SK-N-SH (cell line): ENCODE data around the gene OR2S2. TPM values are rescaled to one million over a fixed set of nuclear protein-coding genes. Genes with fewer than 3 reads are reported as not detected.

Experiments used
- CTCF ChIA-PET: fragments of 300-600, 350-600 bp; formaldehyde crosslinking; extraction: SDS; loops from one replicate; lab custom pipeline; 2021; lab: Yijun Ruan, JAX
- POLR2A ChIA-PET: fragments of 350-600 bp; sonication (Branson Sonifier 250); formaldehyde crosslinking; extraction: SDS; loops from one replicate; lab custom pipeline; 2020; ENCODE audit warnings: antibody characterized with exemption, inconsistent platforms; lab: Yijun Ruan, JAX
- DNase-seq: peaks from one replicate; pipeline ENCODE4 v3.0.0; 2012
- H2AFZ ChIP-seq: fragments of 200-600 bp; sonication (generic); 2 replicates; pipeline ENCODE4 v1.8.1; 2016; ENCODE audit warnings: antibody characterized with exemption, mild to moderate bottlenecking, low read depth
- H3F3A ChIP-seq: fragments of 200-600 bp; sonication (generic); replicated peaks from 2 replicates; pipeline ENCODE3; 2016; ENCODE audit warnings: antibody characterized with exemption, mild to moderate bottlenecking; ENCODE audit not compliant: insufficient read depth
- H3K27ac ChIP-seq, 2 experiments: fragments of 200-500 bp in 1 of 2; fragments of 200-600 bp in 1 of 2; sonication (Bioruptor generic) in 1 of 2; sonication (generic), shearing (Covaris generic) in 1 of 2; 2 replicates each; pipeline versions ENCODE4 v1.5.1 to v1.6.1; 2014 to 2016; ENCODE audit warnings: low read depth in 2 of 2, inconsistent platforms in 1 of 2, low read length in 1 of 2, mild to moderate bottlenecking in 1 of 2, mixed read lengths in 1 of 2
- H3K27me3 ChIP-seq: fragments of 200-600 bp; sonication (generic), shearing (Covaris generic); 2 replicates; pipeline ENCODE4 v1.6.1; 2016; ENCODE audit warnings: mixed run types; ENCODE audit not compliant: insufficient read depth
- H3K36me3 ChIP-seq, 2 experiments: fragments of 200-500 bp in 1 of 2; fragments of 200-600 bp in 1 of 2; sonication (Bioruptor generic) in 1 of 2; sonication (generic) in 1 of 2; replicated peaks in 1 of 2; 2 replicates each; pipeline versions ENCODE3 to v1.5.1; 2014 to 2016; ENCODE audit warnings: low read length in 1 of 2, mild to moderate bottlenecking in 1 of 2; ENCODE audit not compliant: insufficient read depth in 2 of 2, control insufficient read depth in 1 of 2
- H3K4me1 ChIP-seq, 2 experiments: fragments of 200-500 bp in 1 of 2; fragments of 200-600 bp in 1 of 2; sonication (Bioruptor generic) in 1 of 2; sonication (generic), shearing (Covaris generic) in 1 of 2; 2 replicates each; pipeline versions ENCODE4 v1.5.1 to v1.6.1; 2014 to 2016; ENCODE audit warnings: low read depth in 1 of 2, low read length in 1 of 2, mixed run types in 1 of 2; ENCODE audit not compliant: insufficient read depth in 2 of 2, control insufficient read depth in 1 of 2
- H3K4me2 ChIP-seq: fragments of 200-600 bp; sonication (generic), shearing (Covaris generic); 2 replicates; pipeline ENCODE4 v1.6.1; 2017; ENCODE audit warnings: mixed run types
- H3K4me3 ChIP-seq, 2 experiments: fragments of 200-500 bp in 1 of 2; fragments of 200-600 bp in 1 of 2; sonication (Bioruptor generic) in 1 of 2; sonication (generic), shearing (Covaris generic) in 1 of 2; 2 replicates each; pipeline versions ENCODE4 v1.5.1 to v1.8.1; 2014 to 2016; ENCODE audit warnings: low read depth in 2 of 2, inconsistent platforms in 1 of 2, low read length in 1 of 2, mild to moderate bottlenecking in 1 of 2, mixed read lengths in 1 of 2, moderate library complexity in 1 of 2
- H3K79me2 ChIP-seq: fragments of 200-600 bp; sonication (generic); 2 replicates; pipeline ENCODE4 v1.8.1; 2017; ENCODE audit warnings: mild to moderate bottlenecking; ENCODE audit not compliant: insufficient read depth
- H3K9ac ChIP-seq: fragments of 200-600 bp; sonication (generic); 2 replicates; pipeline ENCODE4 v1.6.1; 2017; ENCODE audit warnings: mixed run types
- H3K9me2 ChIP-seq: fragments of 200-600 bp; sonication (generic); 2 replicates; pipeline ENCODE4 v1.6.1; 2017; ENCODE audit warnings: mixed run types
- H3K9me3 ChIP-seq: fragments of 200-600 bp; sonication (generic); 2 replicates; pipeline ENCODE4 v1.6.1; 2017; ENCODE audit warnings: mixed run types, mild to moderate bottlenecking, moderate library complexity
- H4K20me1 ChIP-seq: fragments of 200-600 bp; sonication (generic); 2 replicates; pipeline ENCODE4 v1.6.1; 2017; ENCODE audit warnings: mild to moderate bottlenecking, mixed run types; ENCODE audit not compliant: insufficient read depth
- ELF1 ChIP-seq: IDR thresholded peaks from 2 replicates; pipeline ENCODE4 v1.4.0; 2012
- EZH2phosphoT487 ChIP-seq: fragments of 200-600 bp; sonication (generic); IDR thresholded peaks from 2 replicates; pipeline ENCODE4 v1.6.1; 2017; ENCODE audit warnings: low read depth, mixed run types, mild to moderate bottlenecking, antibody characterized with exemption, moderate library complexity, borderline replicate concordance
- FOXJ3 ChIP-seq: sonication (generic); formaldehyde crosslinking; IDR thresholded peaks from 2 replicates; pipeline ENCODE4 v1.5.1; 2020; ENCODE audit warnings: mild to moderate bottlenecking, missing genetic modification reagents
- FOXM1 ChIP-seq: IDR thresholded peaks from 2 replicates; pipeline ENCODE4 v1.4.0; 2012; ENCODE audit warnings: low read depth, mild to moderate bottlenecking
- GATA2 ChIP-seq: sonication (generic); formaldehyde crosslinking; IDR thresholded peaks from 2 replicates; pipeline ENCODE4 v1.5.0; 2020; ENCODE audit warnings: mild to moderate bottlenecking, missing genetic modification reagents
- JUND ChIP-seq: IDR thresholded peaks from 2 replicates; pipeline ENCODE4 v1.4.0; 2012
- MAX ChIP-seq: IDR thresholded peaks from 2 replicates; pipeline ENCODE4 v1.4.0; 2012; ENCODE audit warnings: low read depth
- NFIC ChIP-seq: IDR thresholded peaks from 2 replicates; pipeline ENCODE4 v1.4.0; 2012; ENCODE audit warnings: borderline replicate concordance
- NRF1 ChIP-seq: IDR thresholded peaks from 2 replicates; pipeline ENCODE4 v1.6.1; 2012; ENCODE audit warnings: low read depth, mild to moderate bottlenecking, low read length
- RCOR1 ChIP-seq: fragments of 150-350 bp; IDR thresholded peaks from 2 replicates; pipeline ENCODE4 v1.6.1; 2017; ENCODE audit warnings: antibody characterized with exemption, low read length
- REST ChIP-seq: IDR thresholded peaks from 2 replicates; pipeline ENCODE4 v1.6.1; 2012; ENCODE audit warnings: mild to moderate bottlenecking, low read depth, low read length, moderate library complexity
- SMC3 ChIP-seq: IDR thresholded peaks from 2 replicates; pipeline ENCODE4 v1.6.1; 2012; ENCODE audit warnings: low read depth, low read length, improper control_type of control experiment
- TAF1 ChIP-seq: IDR thresholded peaks from 2 replicates; pipeline ENCODE4 v1.6.1; 2012; ENCODE audit warnings: low read depth, mild to moderate bottlenecking, low read length, moderate library complexity, borderline replicate concordance
- TEAD4 ChIP-seq: IDR thresholded peaks from 2 replicates; pipeline ENCODE4 v1.4.0; 2012; ENCODE audit warnings: mild to moderate bottlenecking, borderline replicate concordance; ENCODE audit not compliant: insufficient read depth
- ZBTB33 ChIP-seq: IDR thresholded peaks from 2 replicates; pipeline ENCODE4 v1.4.0; 2012; ENCODE audit warnings: low read depth, borderline replicate concordance
- WGBS: methylation state at CpG from one replicate; pipeline ENCODE4 v1.1.6; 2017; ENCODE audit warnings: low lambda C conversion rate; 5-methylcytosine and 5-hydroxymethylcytosine counted together
- polyA plus RNA-seq, 3 experiments: library from polyadenylated mRNA; depleted of rRNA; stranded (reverse); fragments of >200 nt; gene quantifications; 2 replicates each; pipeline ENCODE4 v1.2.3, GENCODE V29; 2012

Gene OR2S2
- polyA plus RNA-seq, 1 of the 3 experiments (the other 2 are of a cell fraction): not detected

GRCh38 chr9:35918780-35919179 lies 39.2 kb downstream of the OR2S2 start (continued):
- TF ChIP-seq REST (no peak), FOXJ3 (CRISPR knock-in tag) (no peak), EZH2phosphoT487 (no peak), NRF1 (no peak)

GRCh38 chr9:35917261-35917660 lies 40.7 kb downstream of the OR2S2 start:
- Histone ChIP-seq H2AFZ (no peak overlapping the region), H3K9ac (no peak overlapping the region), H3K27ac (no peak overlapping the region), H3K4me1 (peaks cover 0 to 7% of the 10 kb centered on the region in 2 experiments; a peak in 1 of 4 replicates), H4K20me1 (no peaks in the 10 kb centered on the region), H3K4me3 (no peak overlapping the region), H3K27me3 (no peaks in the 10 kb centered on the region), H3F3A (peaks cover 21% of the 10 kb centered on the region), H3K4me2 (no peak overlapping the region), H3K79me2 (no peaks in the 10 kb centered on the region), H3K9me2 (no peaks in the 10 kb centered on the region), H3K36me3 (no peaks in the 10 kb centered on the region), H3K9me3 (no peaks in the 10 kb centered on the region)
- ChIA-PET CTCF (interaction anchor here (2.1 kb wide), 1 partner anchor 28 kb away, joined by 10 read pairs; no protein-coding TSS in a partner anchor), POLR2A (no interaction called here)
- TF ChIP-seq NFIC: no peak
- TF ChIP-seq GATA2: no peak
- DNase-seq: no peak
- 94% methylated on average over 2 of the region's 4 CpGs for WGBS

- H3K9me3 ChIP-seq: no peaks in the 10 kb centered on the region
- H3K4me1 ChIP-seq: peaks cover 0 to 7% of the 10 kb centered on the region in 2 experiments; a peak in 1 of 4 replicates
- H3K27me3 ChIP-seq: no peaks in the 10 kb centered on the region
- no peak overlapping the region for H3K4me3 ChIP-seq
- no peak overlapping the region for H3K9ac ChIP-seq
- CTCF ChIA-PET: no interaction called here
- no peaks in the 10 kb centered on the region for H4K20me1 ChIP-seq
- no peak overlapping the region for H3K4me2 ChIP-seq
- no peak overlapping the region for H3K27ac ChIP-seq
- POLR2A ChIA-PET: no interaction called here
- H3K79me2 ChIP-seq: no peaks in the 10 kb centered on the region
- no peak for DNase-seq
- H3K36me3 ChIP-seq: no peaks in the 10 kb centered on the region
- H3F3A ChIP-seq: peaks cover 14% of the 10 kb centered on the region
- 95% methylated on average over 14 of the region's 16 CpGs for WGBS
- H3K9me2 ChIP-seq: no peaks in the 10 kb centered on the region
- no peak overlapping the region for H2AFZ ChIP-seq
- TF ChIP-seq REST (no peak), SMC3 (no peak), TEAD4 (no peak), ZBTB33 (no peak), MAX (no peak), JUND (no peak), ELF1 (no peak), RCOR1 (no peak), TAF1 (no peak), NFIC (no peak), FOXM1 (no peak)
These were observed 42.2 kb downstream of the OR2S2 start for GRCh38 chr9:35915681-35916294.
